Stimulated activated CD4-positive, alpha-beta T cell treated with anti-CD3 and anti-CD28 coated beads, Interleukin-2, amount 100 ng/mL, for 48 hours (primary cell): Measurements from ENCODE around the gene ARHGEF39.

Source experiments
- DNase-seq, 2 donors: peaks; one replicate each; pipeline ENCODE4 v3.0.0-alpha.2; 2020

ARHGEF39 gene

GRCh38 chr9:35690614-35691333 is 25.8 kb upstream of the ARHGEF39 start:
- peak in 1 of 2 donors; percentile 35 for DNase-seq

GRCh38 chr9:35690294-35690613 is 25.3 kb upstream of the ARHGEF39 start:
- DNase-seq = no peak

DNA sequence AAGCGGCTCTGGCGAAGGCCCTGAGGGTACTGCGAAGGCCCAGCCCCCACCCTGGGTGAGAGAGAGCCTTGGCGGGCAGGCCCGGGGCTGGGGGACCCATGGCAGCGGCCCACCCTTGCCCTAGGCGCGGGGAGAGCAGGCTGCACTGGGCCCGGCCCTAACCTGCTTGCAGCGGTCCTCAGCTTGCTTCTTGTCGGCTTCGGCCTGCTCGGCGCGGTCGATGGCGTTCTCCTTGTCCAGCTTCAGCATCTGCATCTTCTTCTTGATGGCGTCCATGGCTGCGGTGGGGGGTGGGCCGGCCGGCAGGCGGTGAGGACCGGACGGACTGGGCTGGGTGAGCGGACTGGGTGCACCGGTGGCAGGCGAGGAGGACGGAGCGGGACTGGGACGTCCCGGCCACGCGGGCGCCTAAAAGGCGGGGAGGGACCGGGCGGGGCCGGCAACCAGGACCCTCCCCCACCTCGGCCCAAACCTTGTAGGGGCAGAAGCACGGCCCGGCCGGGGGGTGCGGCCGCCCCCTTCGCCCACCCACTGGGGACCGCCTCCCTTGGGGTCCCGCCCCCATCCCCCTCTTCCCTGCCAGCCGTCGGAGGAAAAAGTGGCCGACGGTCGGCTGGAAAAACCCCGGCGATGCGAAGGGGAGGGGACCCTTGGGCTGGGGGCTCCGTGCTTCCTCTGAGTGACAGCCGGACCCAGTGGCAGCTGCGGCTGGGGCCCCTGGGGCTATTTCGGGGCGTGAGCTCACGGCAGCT is 24.7 kb upstream of the ARHGEF39 start, which contains the start of gene TPM2:
TPM2 (minus strand) TSS at position 384 of the 752 bp plus-strand sequence; CDS start at position 276, 108 bp downstream.
- DNase-seq = no peak

GRCh38 chr9:35688558-35689541 is 23.9 kb upstream of the ARHGEF39 start:
- DNase-seq = no peak

DNA sequence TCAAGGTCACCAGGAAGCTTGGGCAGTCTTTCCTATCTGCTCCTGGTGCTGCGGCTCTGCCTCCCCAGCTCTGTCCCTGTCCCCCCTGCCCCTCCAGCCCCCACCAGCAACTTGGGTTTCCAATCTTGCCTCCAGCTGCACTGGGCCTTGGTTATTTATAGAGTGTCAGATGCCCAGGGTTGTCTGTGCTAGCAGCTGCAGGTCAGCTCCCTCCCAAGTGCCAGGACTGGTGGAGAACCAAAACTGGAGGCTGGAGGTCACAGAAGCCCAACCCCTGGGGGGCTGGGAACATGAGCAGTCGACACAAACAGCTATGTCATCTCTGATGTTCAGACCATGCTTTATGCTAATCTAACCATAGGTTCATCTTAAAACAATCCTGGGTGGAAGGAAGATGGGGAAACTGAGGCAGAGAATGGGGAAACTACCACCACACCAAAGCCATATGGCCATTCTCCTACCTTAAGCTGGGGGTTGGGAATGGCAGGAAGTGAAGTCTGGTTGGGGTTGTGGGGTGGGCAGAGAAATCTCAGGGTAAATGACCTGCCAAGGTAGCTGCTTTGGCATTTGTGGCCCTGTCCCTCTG is 23.1 kb upstream of the ARHGEF39 start:
- no peak for DNase-seq

- no peak for DNase-seq
Measured at GRCh38 chr9:35687306-35687705, 22.3 kb upstream of the ARHGEF39 start.

DNA sequence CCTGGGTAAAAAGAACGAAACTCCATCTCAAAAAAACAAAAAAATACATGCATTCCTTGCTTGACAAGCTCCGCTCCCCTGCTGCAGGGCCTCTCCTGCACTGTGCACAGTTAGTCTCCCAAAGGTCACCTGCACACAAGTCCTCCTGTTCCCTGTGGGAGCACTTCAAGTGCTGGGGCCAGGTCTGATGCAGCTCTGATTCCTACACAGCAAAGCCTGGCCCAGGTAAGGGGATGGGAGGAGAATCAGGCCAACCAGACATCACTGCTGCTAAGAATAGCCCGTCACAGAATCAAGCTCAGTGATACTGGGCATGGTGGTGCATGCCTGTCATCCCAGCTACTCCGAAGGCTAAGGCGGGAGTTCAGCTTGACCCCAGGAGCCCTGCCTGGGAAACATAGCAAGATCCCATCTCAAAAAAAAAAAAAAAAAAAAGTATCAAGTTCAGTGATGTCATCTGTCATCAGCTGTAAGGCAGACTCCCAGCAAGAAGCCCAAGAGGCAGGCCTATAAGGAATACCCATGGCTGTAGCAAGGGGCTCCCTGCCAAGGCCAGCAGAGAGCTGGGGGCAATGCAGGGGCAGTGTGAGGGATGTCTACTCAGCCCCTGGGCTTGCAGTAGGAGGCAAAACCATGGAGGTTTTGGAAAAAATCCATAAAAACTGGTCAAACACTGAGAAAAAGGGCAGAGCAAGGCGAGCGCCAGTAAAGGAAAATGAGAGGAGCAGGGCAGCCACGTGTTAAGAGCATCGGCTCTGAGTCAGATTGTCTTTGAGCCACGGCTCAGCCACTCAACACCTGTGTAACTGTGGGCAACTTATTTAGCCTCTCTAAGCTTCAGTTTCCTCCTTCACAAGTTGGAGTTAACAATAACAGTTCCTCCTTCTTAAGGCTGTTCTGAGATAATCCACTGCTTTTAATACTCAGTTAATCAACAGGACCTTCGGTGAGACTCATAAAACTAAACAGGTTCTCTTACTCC is 21.5 kb upstream of the ARHGEF39 start:
- DNase-seq = no peak

- no peak for DNase-seq
Measured at GRCh38 chr9:35685506-35685905, 20.5 kb upstream of the ARHGEF39 start.

DNA sequence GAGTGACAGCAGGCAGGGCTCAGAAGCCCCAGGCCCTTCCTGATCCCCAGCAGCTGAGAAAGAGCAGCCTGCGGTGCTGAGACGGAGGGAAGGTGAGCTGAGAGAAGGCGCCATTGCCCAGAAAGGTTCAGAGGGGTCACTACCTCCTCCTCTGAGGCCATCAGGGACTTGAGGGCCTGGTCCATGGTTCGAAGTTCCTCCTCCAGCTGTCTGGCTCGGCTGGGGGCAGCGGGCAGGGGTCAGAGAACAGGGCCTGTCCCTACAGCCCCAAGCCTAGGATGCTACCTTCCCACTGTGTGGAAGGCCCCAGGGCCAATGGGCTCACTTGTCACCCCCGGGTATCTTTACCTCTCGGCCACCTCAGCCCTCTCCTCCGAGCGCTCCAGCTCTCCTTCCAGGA is 19.9 kb upstream of the ARHGEF39 start:
- no peak for DNase-seq

GRCh38 chr9:35683323-35683722 is 18.3 kb upstream of the ARHGEF39 start:
- no peak for DNase-seq

- no peak for DNase-seq
Measured at GRCh38 chr9:35682520-35683315, 17.7 kb upstream of the ARHGEF39 start.

DNA sequence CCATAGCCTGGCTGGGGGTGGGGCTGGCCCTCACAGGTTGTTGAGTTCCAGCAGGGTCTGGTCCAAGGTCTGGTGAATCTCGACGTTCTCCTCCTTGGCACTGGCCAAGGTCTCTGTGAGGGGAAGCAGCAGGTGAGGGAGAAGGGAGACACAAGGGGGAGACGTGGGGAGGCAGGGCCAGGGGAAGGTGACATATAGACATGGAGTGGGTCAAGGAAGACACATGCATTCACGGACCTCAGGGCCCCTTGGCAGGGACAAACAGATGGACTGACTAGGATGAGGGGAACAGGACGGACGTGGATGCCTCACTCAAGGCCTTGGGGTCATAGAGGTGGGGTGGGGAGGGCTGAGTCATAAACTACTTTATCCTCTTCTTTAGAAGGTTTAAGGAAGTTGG is 17.1 kb upstream of the ARHGEF39 start:
- DNase-seq = no peak

GRCh38 chr9:35681341-35682002 is 16.5 kb upstream of the ARHGEF39 start:
- DNase-seq = no peak

DNA sequence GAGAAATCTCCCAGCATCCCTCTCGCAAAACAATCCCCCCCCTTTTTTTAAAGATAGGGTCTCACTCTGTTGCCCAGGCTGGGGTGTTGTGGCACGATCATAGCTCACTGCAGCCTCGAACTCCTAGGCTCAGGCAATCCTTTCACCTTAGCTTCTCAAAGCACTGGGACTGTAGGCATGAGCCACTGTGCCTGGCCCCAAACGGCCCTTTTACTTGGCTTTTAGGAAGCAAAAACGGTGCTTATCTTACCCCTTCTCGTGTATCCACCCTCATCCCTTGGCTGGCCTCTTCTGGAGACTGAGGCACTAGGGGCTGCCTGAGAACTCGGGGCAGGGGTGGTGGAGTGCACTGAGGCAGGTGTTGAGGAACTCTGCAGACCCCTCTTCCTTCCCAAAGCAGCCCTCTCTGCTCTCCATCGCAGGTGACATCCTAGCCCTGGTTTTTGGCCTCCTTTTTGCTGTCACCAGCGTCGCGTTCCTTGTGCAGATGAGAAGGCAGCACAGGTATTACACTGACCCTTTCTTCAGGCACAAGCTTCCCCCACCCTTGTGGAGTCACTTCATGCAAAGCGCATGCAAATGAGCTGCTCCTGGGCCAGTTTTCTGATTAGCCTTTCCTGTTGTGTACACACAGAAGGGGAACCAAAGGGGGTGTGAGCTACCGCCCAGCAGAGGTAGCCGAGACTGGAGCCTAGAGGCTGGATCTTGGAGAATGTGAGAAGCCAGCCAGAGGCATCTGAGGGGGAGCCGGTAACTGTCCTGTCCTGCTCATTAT is 15.5 kb upstream of the ARHGEF39 start:
- no peak for DNase-seq

DNA sequence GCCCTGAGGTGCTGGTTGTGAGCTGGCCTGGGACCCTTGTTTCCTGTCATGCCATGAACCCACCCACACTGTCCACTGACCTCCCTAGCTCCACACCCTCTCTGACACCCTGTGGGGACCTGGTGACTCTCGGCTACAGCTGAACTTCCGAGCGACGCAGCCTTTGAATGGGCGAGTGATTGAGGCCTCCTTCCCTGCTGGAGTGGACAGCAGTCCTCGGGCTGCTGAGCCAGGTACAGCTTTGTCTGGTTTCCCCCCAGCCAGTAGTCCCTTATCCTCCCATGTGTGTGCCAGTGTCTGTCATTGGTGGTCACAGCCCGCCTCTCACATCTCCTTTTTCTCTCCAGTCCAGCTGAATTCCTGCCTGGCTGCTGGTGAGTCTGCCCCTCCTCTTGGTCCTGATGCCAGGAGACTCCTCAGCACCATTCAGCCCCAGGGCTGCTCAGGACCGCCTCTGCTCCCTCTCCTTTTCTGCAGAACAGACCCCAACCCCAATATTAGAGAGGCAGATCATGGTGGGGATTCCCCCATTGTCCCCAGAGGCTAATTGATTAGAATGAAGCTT is 14.9 kb upstream of the ARHGEF39 start:
- DNase-seq = no peak

DNA sequence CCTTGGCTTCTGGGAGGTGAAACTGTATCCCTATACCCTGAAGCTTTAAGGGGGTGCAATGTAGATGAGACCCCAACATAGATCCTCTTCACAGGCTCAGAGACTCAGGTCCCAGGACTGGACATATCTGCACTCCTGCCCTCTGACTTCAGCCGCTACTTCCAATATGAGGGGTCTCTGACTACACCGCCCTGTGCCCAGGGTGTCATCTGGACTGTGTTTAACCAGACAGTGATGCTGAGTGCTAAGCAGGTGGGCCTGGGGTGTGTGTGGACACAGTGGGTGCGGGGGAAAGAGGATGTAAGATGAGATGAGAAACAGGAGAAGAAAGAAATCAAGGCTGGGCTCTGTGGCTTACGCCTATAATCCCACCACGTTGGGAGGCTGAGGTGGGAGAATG is 14.1 kb upstream of the ARHGEF39 start:
- DNase-seq = no peak

- DNase-seq = no peak
Measured at GRCh38 chr9:35675732-35676392, 10.9 kb upstream of the ARHGEF39 start.

DNA sequence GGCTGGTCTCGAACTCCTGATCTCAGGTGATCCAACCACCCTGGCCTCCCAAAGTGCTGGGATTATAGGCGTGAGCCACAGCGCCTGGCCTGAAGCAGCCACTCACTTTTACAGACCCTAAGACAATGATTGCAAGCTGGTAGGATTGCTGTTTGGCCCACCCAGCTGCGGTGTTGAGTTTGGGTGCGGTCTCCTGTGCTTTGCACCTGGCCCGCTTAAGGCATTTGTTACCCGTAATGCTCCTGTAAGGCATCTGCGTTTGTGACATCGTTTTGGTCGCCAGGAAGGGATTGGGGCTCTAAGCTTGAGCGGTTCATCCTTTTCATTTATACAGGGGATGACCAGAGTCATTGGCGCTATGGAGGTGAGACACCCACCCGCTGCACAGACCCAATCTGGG is 10.2 kb upstream of the ARHGEF39 start:
- no peak for DNase-seq

- no peak for DNase-seq
Measured at GRCh38 chr9:35674025-35674361, 9.0 kb upstream of the ARHGEF39 start.
